Measurements from ENCODE around the gene SETD6. TPM values are rescaled to one million over a fixed set of nuclear protein-coding genes. Genes with fewer than 3 reads are reported as not detected.
"Not testable (repeated sequence)": the region's sequence is repeated elsewhere in the genome, so short reads cannot be mapped to it uniquely, and the experiment has no call there.

Gene SETD6
- total RNA-seq, 2 donors from 2014 or later = 37.2 to 42.3 TPM

DNA sequence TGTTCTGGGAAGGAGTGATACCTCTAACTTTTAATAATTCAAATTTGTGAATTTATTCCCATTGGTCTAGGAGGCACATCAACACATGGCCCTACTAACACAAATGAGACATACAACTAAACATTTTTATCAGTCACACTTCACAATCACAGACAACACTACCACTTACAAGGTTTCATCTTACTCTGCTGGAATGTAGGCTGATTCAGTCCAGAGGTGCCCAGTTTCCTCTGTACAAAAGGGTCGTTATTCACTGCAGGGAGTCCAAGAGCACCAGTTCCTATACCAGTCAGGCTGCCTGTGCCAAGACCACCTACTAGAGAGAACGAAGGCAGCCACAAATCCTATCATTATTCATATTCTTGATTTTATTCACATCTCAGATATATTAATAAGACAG lies 41.4 kb downstream of the SETD6 start:
- Mint-ChIP-seq H3K27ac (no peak overlapping the region), H3K27me3 (ENCODE audit: insufficient read depth) (no peaks in the 10 kb centered on the region), H3K4me1 (no peaks in the 10 kb centered on the region), H3K4me3 (no peak overlapping the region), H3K9me3 (no peaks in the 10 kb centered on the region), H3K36me3 (ENCODE audit: low read depth) (peaks cover 63% of the 10 kb centered on the region)
- Histone ChIP-seq H3K27ac (ENCODE audit: low read depth, low read length) (no peak overlapping the region), H3K9me3 (ENCODE audit: control insufficient read depth, low read length) (no peaks in the 10 kb centered on the region), H3K4me1 (ENCODE audit: control insufficient read depth, insufficient read depth, low read length) (no peaks in the 10 kb centered on the region), H3K9ac (ENCODE audit: extremely low read depth, low read length, poor library complexity, severe bottlenecking) (no peak overlapping the region), H3K4me3 (ENCODE audit: low read length) (no peak overlapping the region), H3K27me3 (ENCODE audit: control insufficient read depth, insufficient read depth, low read length, poor library complexity, severe bottlenecking) (no peaks in the 10 kb centered on the region), H3K36me3 (ENCODE audit: control insufficient read depth, insufficient read depth, low read length) (peaks cover 94% of the 10 kb centered on the region)
- WGBS, 2 experiments (ENCODE audit: insufficient coverage in 1 of 2, insufficient read length in 1 of 2) = 84 to 88% methylated on average over 1 to 2 of the region's 2 CpGs
- TF ChIP-seq, protein P1, sequence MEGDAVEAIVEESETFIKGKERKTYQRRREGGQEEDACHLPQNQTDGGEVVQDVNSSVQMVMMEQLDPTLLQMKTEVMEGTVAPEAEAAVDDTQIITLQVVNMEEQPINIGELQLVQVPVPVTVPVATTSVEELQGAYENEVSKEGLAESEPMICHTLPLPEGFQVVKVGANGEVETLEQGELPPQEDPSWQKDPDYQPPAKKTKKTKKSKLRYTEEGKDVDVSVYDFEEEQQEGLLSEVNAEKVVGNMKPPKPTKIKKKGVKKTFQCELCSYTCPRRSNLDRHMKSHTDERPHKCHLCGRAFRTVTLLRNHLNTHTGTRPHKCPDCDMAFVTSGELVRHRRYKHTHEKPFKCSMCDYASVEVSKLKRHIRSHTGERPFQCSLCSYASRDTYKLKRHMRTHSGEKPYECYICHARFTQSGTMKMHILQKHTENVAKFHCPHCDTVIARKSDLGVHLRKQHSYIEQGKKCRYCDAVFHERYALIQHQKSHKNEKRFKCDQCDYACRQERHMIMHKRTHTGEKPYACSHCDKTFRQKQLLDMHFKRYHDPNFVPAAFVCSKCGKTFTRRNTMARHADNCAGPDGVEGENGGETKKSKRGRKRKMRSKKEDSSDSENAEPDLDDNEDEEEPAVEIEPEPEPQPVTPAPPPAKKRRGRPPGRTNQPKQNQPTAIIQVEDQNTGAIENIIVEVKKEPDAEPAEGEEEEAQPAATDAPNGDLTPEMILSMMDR (conservative IDR thresholded peaks at IDR 0.05) = no peak
- no peak for DNase-seq

DNA sequence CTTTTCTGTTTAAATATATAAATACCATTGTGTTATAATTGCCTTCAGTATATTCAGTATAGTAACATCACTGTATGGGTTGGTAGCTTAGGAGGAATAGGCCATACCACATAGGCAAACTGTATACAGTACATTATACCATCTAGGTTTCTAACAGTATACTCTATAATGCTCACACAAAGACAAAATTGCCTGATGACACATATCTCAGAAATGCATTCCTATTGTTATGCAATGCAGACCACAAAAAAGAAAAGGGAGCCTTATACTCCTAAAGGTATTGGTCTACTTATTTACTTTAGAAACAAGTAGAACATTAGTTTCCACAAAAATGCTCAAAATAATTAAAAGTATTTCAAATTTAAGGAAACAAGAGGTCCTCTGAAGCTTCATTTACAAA lies 47.9 kb downstream of the SETD6 start:
- Histone ChIP-seq H3K4me3 (ENCODE audit: low read length) (no peak overlapping the region), H3K9me3 (ENCODE audit: control insufficient read depth, low read length) (no peaks in the 10 kb centered on the region), H3K27ac (ENCODE audit: low read depth, low read length) (no peak overlapping the region), H3K27me3 (ENCODE audit: control insufficient read depth, insufficient read depth, low read length, poor library complexity, severe bottlenecking) (no peaks in the 10 kb centered on the region), H3K36me3 (ENCODE audit: control insufficient read depth, insufficient read depth, low read length) (peaks cover 85% of the 10 kb centered on the region), H3K4me1 (ENCODE audit: control insufficient read depth, insufficient read depth, low read length) (no peaks in the 10 kb centered on the region), H3K9ac (ENCODE audit: extremely low read depth, low read length, poor library complexity, severe bottlenecking) (no peak overlapping the region)
- no peak overlapping the region for H3K4me3 Mint-ChIP-seq
- no peaks in the 10 kb centered on the region for H3K4me1 Mint-ChIP-seq
- peaks cover 59% of the 10 kb centered on the region for H3K36me3 Mint-ChIP-seq (ENCODE audit: low read depth)
- H3K27me3 Mint-ChIP-seq (ENCODE audit: insufficient read depth) = no peaks in the 10 kb centered on the region
- no peak overlapping the region for H3K27ac Mint-ChIP-seq
- H3K9me3 Mint-ChIP-seq = no peaks in the 10 kb centered on the region
- no peak for DNase-seq
- TF ChIP-seq, protein P1 (conservative IDR thresholded peaks at IDR 0.05) = no peak

DNA sequence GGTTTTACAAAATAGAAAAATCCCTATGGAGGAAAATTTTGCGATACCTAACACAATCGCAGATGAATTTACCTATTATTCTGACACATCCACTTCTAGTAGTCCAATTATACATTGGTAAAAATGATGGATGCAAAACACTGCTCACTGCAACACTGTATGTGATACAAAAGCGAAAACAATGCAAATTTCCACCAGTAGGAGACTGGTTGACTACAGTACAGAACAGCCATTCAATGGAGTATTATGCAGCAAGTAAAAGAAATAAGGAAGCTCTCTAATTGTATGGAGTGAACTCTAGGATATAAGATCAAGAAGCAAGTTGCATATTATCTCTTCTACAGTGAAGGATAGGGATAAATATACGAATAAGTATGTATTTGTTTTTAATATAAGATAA lies 48.5 kb downstream of the SETD6 start:
- Histone ChIP-seq H3K36me3 (ENCODE audit: control insufficient read depth, insufficient read depth, low read length) (peaks cover 84% of the 10 kb centered on the region), H3K9me3 (ENCODE audit: control insufficient read depth, low read length) (no peaks in the 10 kb centered on the region), H3K4me1 (ENCODE audit: control insufficient read depth, insufficient read depth, low read length) (no peaks in the 10 kb centered on the region), H3K27me3 (ENCODE audit: control insufficient read depth, insufficient read depth, low read length, poor library complexity, severe bottlenecking) (no peaks in the 10 kb centered on the region), H3K9ac (ENCODE audit: extremely low read depth, low read length, poor library complexity, severe bottlenecking) (no peak overlapping the region), H3K27ac (ENCODE audit: low read depth, low read length) (no peak overlapping the region), H3K4me3 (ENCODE audit: low read length) (no peak overlapping the region)
- WGBS, 2 experiments (ENCODE audit: insufficient coverage in 1 of 2, insufficient read length in 1 of 2) = 96 to 100% methylated on average over 1 to 3 of the region's 4 CpGs
- H3K27me3 Mint-ChIP-seq (ENCODE audit: insufficient read depth) = no peaks in the 10 kb centered on the region
- TF ChIP-seq, protein P1 (conservative IDR thresholded peaks at IDR 0.05) = peak; percentile 56
- peaks cover 56% of the 10 kb centered on the region for H3K36me3 Mint-ChIP-seq (ENCODE audit: low read depth)
- H3K4me1 Mint-ChIP-seq = no peaks in the 10 kb centered on the region
- no peaks in the 10 kb centered on the region for H3K9me3 Mint-ChIP-seq
- DNase-seq = no peak
- H3K27ac Mint-ChIP-seq = peak overlapping the region; percentile 10
- no peak overlapping the region for H3K4me3 Mint-ChIP-seq

DNA sequence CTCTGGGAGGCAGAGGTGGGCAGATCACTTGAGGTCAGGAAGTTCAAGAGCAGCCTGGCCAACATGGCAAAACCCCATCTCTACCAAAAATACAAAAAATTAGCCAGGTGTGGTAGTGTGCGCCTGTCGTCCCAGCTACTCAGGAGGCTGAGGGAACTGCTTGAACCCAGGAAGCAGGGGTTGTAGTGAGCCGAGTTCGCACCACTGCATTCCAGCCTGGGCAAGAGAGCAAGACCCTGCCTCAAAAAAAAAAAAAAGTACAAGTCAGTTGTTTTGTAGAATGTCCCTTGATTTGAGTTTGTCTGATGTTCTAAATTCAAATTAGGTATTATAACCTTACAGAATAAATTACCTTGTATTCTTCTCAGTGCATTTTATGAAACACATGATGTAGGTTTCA lies 50.4 kb downstream of the SETD6 start:
- H3K9me3 ChIP-seq (ENCODE audit: control insufficient read depth, low read length); H3K4me3 Mint-ChIP-seq; H3K27ac Mint-ChIP-seq; H3K27ac ChIP-seq (ENCODE audit: low read depth, low read length); H3K9ac ChIP-seq (ENCODE audit: extremely low read depth, low read length, poor library complexity, severe bottlenecking); H3K4me1 ChIP-seq (ENCODE audit: control insufficient read depth, insufficient read depth, low read length); H3K4me3 ChIP-seq (ENCODE audit: low read length); H3K4me1 Mint-ChIP-seq; H3K27me3 ChIP-seq (ENCODE audit: control insufficient read depth, insufficient read depth, low read length, poor library complexity, severe bottlenecking); H3K27me3 Mint-ChIP-seq (ENCODE audit: insufficient read depth); DNase-seq; H3K9me3 Mint-ChIP-seq: not testable (repeated sequence)
- H3K36me3 Mint-ChIP-seq (ENCODE audit: low read depth) = peaks cover 68% of the 10 kb centered on the region
- peaks cover 87% of the 10 kb centered on the region for H3K36me3 ChIP-seq (ENCODE audit: control insufficient read depth, insufficient read depth, low read length)
- 97% methylated on average over 4 of the region's 4 CpGs; no CpG with 5 or more reads in 1 of the 2 experiments for WGBS, 2 experiments (ENCODE audit: insufficient coverage in 1 of 2, insufficient read length in 1 of 2)
